HepG2 (cell line): ENCODE measurements around the gene CLDND2. TPM values are rescaled to one million over a fixed set of nuclear protein-coding genes. Genes with fewer than 3 reads are reported as not detected.

Experiments
- DNMT3B ChIP-seq: conservative IDR thresholded peaks from 2 replicates; pipeline ENCODE4 v1.6.1; 2016; ENCODE audit warnings: missing biosample characterization, control low read depth
- ELF3 ChIP-seq: IDR thresholded peaks from 2 replicates; pipeline ENCODE4 v1.6.1; 2016; ENCODE audit warnings: missing genetic modification reagents, missing compliant biosample characterization
- EZH2 ChIP-seq: conservative IDR thresholded peaks from 2 replicates; pipeline ENCODE4 v1.6.1; 2012; ENCODE audit warnings: mild to moderate bottlenecking, low read depth, low read length, moderate library complexity
- FOXM1 ChIP-seq: sonication (generic); formaldehyde crosslinking; IDR thresholded peaks from 2 replicates; pipeline ENCODE4 v1.5.0; 2020; ENCODE audit warnings: missing genetic modification reagents
- HNRNPL ChIP-seq: fragments of 200-400 bp; formaldehyde crosslinking; IDR thresholded peaks from 2 replicates; pipeline ENCODE4 v1.6.1; 2017; ENCODE audit warnings: mild to moderate bottlenecking, low read depth, low read length
- LCORL ChIP-seq, 2 experiments: fragments of 450-650 bp in 1 of 2; sonication (generic) in 1 of 2; formaldehyde crosslinking in 1 of 2; IDR thresholded peaks; 2 replicates each; pipeline versions ENCODE4 v1.5.0 to v1.6.1; 2017 to 2020; ENCODE audit warnings: antibody characterized with exemption in 1 of 2, missing genetic modification reagents in 1 of 2
- MEF2D ChIP-seq: sonication (generic); formaldehyde crosslinking; IDR thresholded peaks from 2 replicates; pipeline ENCODE4 v1.5.1; 2020; ENCODE audit warnings: mild to moderate bottlenecking, missing genetic modification reagents
- PPARG ChIP-seq: conservative IDR thresholded peaks from 2 replicates; pipeline ENCODE4 v1.6.1; 2016; ENCODE audit warnings: missing biosample characterization, missing genetic modification reagents
- REST ChIP-seq, 2 experiments: IDR thresholded peaks; 2 replicates each; pipeline ENCODE4 v1.6.1; 2011 to 2012; ENCODE audit warnings: low read length in 2 of 2, borderline replicate concordance in 1 of 2, low read depth in 1 of 2, mild to moderate bottlenecking in 1 of 2, moderate library complexity in 1 of 2
- RFXANK ChIP-seq: IDR thresholded peaks from 2 replicates; pipeline ENCODE4 v1.6.1; 2016
- RXRA ChIP-seq: sonication (generic); formaldehyde crosslinking; IDR thresholded peaks from 2 replicates; pipeline ENCODE4 v1.5.1; 2020; ENCODE audit warnings: missing genetic modification reagents
- SOX13 ChIP-seq, 3 experiments: fragments of 450-650 bp in 1 of 3; sonication (generic) in 1 of 3; formaldehyde crosslinking in 1 of 3; IDR thresholded peaks in 2 of 3; conservative IDR thresholded peaks in 1 of 3; 2 replicates each; pipeline versions ENCODE4 v1.5.0 to v1.6.1; 2016 to 2020; ENCODE audit warnings: antibody characterized with exemption in 1 of 3, mild to moderate bottlenecking in 1 of 3, missing compliant biosample characterization in 1 of 3, missing genetic modification reagents in 1 of 3, moderate library complexity in 1 of 3
- TBP ChIP-seq: sonication (generic); formaldehyde crosslinking; IDR thresholded peaks from 2 replicates; pipeline ENCODE4 v1.5.0; 2020; ENCODE audit warnings: missing genetic modification reagents
- TCF7L2 ChIP-seq: IDR thresholded peaks from 2 replicates; pipeline ENCODE4 v1.6.1; 2011; ENCODE audit warnings: mild to moderate bottlenecking, low read depth, low read length, moderate library complexity
- TEAD3 ChIP-seq: optimal IDR thresholded peaks from 2 replicates; pipeline ENCODE3; 2016; ENCODE audit warnings: borderline replicate concordance
- XBP1 ChIP-seq: sonication (generic); formaldehyde crosslinking; IDR thresholded peaks from 2 replicates; pipeline ENCODE4 v1.5.0; 2020; ENCODE audit warnings: missing genetic modification reagents
- ZNF121 ChIP-seq: sonication (generic); formaldehyde crosslinking; IDR thresholded peaks from 2 replicates; pipeline ENCODE4 v1.5.0; 2020; ENCODE audit warnings: mild to moderate bottlenecking, missing genetic modification reagents
- ZNF138 ChIP-seq: sonication (generic); formaldehyde crosslinking; IDR thresholded peaks from 2 replicates; pipeline ENCODE4 v1.5.0; 2020; ENCODE audit warnings: mild to moderate bottlenecking, low read depth, missing genetic modification reagents
- ZNF280B ChIP-seq: sonication (generic); formaldehyde crosslinking; IDR thresholded peaks from 2 replicates; pipeline ENCODE4 v1.5.0; 2020; ENCODE audit warnings: missing genetic modification reagents, mild to moderate bottlenecking, borderline replicate concordance
- ZNF432 ChIP-seq: sonication (generic); formaldehyde crosslinking; IDR thresholded peaks from 2 replicates; pipeline ENCODE4 v1.5.0; 2020; ENCODE audit warnings: missing genetic modification reagents, mild to moderate bottlenecking, borderline replicate concordance
- ZNF878 ChIP-seq: sonication (generic); formaldehyde crosslinking; IDR thresholded peaks from 2 replicates; pipeline ENCODE4 v1.8.1; 2023; ENCODE audit warnings: mild to moderate bottlenecking, missing genetic modification reagents, moderate library complexity
- ZNF879 ChIP-seq: sonication (generic); formaldehyde crosslinking; IDR thresholded peaks from 2 replicates; pipeline ENCODE4 v1.8.1; 2023; ENCODE audit warnings: missing genetic modification reagents
- polyA plus RNA-seq, 8 experiments: library from polyadenylated mRNA; depleted of rRNA in 3 of 8; stranded (reverse) in 7 of 8; unstranded in 1 of 8; fragments of >200 nt; fragmentation: Illumina TruSeq in 4 of 8; extraction: Trizol in 4 of 8; gene quantifications; 2 replicates each; pipeline versions ENCODE4 v1.2.1 to v1.2.3, GENCODE V29; 2011 to 2016; ENCODE audit warnings: low read depth in 4 of 8, missing spikeins in 1 of 8, mixed read lengths in 1 of 8; ENCODE audit not compliant: insufficient read depth in 1 of 8
- total RNA-seq, 5 experiments: library from RNA; depleted of rRNA; stranded (reverse); fragments of >200 nt; fragmentation: Illumina TruSeq; extraction: Trizol; gene quantifications; 2 replicates each; pipeline ENCODE4 v1.2.3, GENCODE V29; 2016; ENCODE audit warnings: low read depth in 1 of 5
- TF ChIP-seq, protein P1 (sequence below): sonication (generic); formaldehyde crosslinking; IDR thresholded peaks from 2 replicates; pipeline ENCODE4 v1.9.0; 2021; ENCODE audit warnings: missing genetic modification reagents, borderline replicate concordance

CLDND2 gene
- total and polyA plus RNA-seq, 2 of the 13 experiments (the other 11 are each of a cell fraction or from before 2014, with no cell fraction given), result 0.84 to 1.8 TPM

GRCh38 chr19:51365211-51365964 lies 3.4 kb downstream of the CLDND2 start (continued):
- no peak; the same call in 1 of the 2 replicates for TF ChIP-seq ZNF879 (CRISPR knock-in tag)
- no peak for TF ChIP-seq TCF7L2
- peak; percentile 77 for TF ChIP-seq TEAD3
- peak; percentile 50 for TF ChIP-seq ELF3 (CRISPR knock-in tag)
- 0 out of 2 replicates have a peak, but pooled peaks have one; percentile 36 for TF ChIP-seq SOX13 (IDR thresholded peaks at IDR 0.05)
- peak; percentile 26 to 77; a peak in 2 of 4 replicates for TF ChIP-seq SOX13 (CRISPR knock-in tag; conservative IDR thresholded peaks at IDR 0.05 in 1 of 2, IDR thresholded peaks at IDR 0.05 in 1 of 2)
- no peak for TF ChIP-seq RFXANK
- peak; percentile 75; the same call in 1 of the 2 replicates for TF ChIP-seq HNRNPL
- TF ChIP-seq PPARG (CRISPR knock-in tag), result peak; percentile 85
- TF ChIP-seq TBP (CRISPR knock-in tag), result no peak
- no peak; the same call in 1 of the 2 replicates for TF ChIP-seq MEF2D (CRISPR knock-in tag)
- TF ChIP-seq DNMT3B (CRISPR knock-in tag), result no peak
- peak; percentile 89 for TF ChIP-seq RXRA (CRISPR knock-in tag)
- no peak for TF ChIP-seq EZH2
- no peak for TF ChIP-seq FOXM1 (CRISPR knock-in tag)
- peak in 1 of 2 experiments; percentile 77; a peak in 2 of 4 replicates for TF ChIP-seq REST (IDR thresholded peaks at IDR 0.05; ENCODE audit: borderline replicate concordance in 1 of 2, low read depth in 1 of 2, low read length in 2 of 2)
- 0 out of 2 replicates have a peak, but pooled peaks have one; percentile 67 for TF ChIP-seq ZNF878
- no peak for TF ChIP-seq ZNF280B (CRISPR knock-in tag)
- TF ChIP-seq XBP1 (CRISPR knock-in tag), result 0 out of 2 replicates have a peak, but pooled peaks have one; percentile 20
- TF ChIP-seq ZNF432 (CRISPR knock-in tag), result no peak; the same call in 1 of the 2 replicates
- 0 out of 2 replicates have a peak, but pooled peaks have one; percentile 46 for TF ChIP-seq ZNF138 (CRISPR knock-in tag)
- TF ChIP-seq ZNF121 (CRISPR knock-in tag), result no peak
- no peak for TF ChIP-seq LCORL (IDR thresholded peaks at IDR 0.05)
- TF ChIP-seq LCORL (CRISPR knock-in tag; IDR thresholded peaks at IDR 0.05), result no peak
- TF ChIP-seq, protein P1, sequence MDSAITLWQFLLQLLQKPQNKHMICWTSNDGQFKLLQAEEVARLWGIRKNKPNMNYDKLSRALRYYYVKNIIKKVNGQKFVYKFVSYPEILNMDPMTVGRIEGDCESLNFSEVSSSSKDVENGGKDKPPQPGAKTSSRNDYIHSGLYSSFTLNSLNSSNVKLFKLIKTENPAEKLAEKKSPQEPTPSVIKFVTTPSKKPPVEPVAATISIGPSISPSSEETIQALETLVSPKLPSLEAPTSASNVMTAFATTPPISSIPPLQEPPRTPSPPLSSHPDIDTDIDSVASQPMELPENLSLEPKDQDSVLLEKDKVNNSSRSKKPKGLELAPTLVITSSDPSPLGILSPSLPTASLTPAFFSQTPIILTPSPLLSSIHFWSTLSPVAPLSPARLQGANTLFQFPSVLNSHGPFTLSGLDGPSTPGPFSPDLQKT, result no peak
